ENCODE results near the gene MFSD1.

DNA sequence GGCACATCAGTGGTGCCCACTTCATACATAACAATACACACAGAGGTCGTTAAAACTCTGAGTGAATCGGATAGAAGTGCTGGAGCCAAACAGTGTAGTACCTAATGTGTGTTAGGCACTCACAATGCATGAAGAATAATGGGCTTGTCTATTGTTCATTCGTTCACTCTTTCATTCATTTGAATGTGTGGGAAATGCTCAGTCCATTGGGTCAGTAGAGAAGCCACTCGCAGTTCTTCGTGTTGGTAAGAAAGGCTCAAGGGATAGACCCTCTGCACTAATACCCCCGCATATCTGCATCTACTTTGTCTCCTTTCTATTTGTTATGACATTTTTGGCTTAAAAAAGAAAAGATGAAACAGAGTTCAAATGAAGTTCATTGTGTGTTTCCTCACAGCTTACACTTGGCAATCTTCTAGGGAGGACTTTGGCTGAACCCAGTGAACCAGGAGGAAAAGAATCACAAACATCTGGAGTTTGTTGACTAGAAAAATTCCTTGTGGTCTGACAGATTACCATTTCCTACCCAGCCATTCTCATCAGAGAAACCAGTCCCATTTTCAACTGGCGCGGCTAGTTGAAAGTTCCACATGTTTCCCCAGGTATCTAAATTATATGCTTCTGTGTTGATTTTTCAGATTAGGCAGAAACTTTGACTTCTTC lies 32.8 kb upstream of the MFSD1 start:
- TF ChIP-seq, protein P1, sequence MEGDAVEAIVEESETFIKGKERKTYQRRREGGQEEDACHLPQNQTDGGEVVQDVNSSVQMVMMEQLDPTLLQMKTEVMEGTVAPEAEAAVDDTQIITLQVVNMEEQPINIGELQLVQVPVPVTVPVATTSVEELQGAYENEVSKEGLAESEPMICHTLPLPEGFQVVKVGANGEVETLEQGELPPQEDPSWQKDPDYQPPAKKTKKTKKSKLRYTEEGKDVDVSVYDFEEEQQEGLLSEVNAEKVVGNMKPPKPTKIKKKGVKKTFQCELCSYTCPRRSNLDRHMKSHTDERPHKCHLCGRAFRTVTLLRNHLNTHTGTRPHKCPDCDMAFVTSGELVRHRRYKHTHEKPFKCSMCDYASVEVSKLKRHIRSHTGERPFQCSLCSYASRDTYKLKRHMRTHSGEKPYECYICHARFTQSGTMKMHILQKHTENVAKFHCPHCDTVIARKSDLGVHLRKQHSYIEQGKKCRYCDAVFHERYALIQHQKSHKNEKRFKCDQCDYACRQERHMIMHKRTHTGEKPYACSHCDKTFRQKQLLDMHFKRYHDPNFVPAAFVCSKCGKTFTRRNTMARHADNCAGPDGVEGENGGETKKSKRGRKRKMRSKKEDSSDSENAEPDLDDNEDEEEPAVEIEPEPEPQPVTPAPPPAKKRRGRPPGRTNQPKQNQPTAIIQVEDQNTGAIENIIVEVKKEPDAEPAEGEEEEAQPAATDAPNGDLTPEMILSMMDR (IDR thresholded peaks at IDR 0.05), result no peak
- no peak for TF ChIP-seq POLR2A (IDR thresholded peaks at IDR 0.05)

Measured in tibial nerve (tissue), 3 donors.